GM12891 (cell line): ENCODE results near the gene WEE2.

Experiments
- POLR2A ChIP-seq: IDR thresholded peaks from 2 replicates; pipeline ENCODE4 v1.6.1; 2011; ENCODE audit warnings: low read depth, low read length, control low read depth
- POLR2AphosphoS5 ChIP-seq: IDR thresholded peaks from 2 replicates; pipeline ENCODE4 v1.6.1; 2011; ENCODE audit warnings: low read depth, low read length, control low read depth
- POU2F2 ChIP-seq: IDR thresholded peaks from 2 replicates; pipeline ENCODE4 v1.6.1; 2011; ENCODE audit warnings: low read depth, mild to moderate bottlenecking, control low read depth, low read length, moderate library complexity
- TAF1 ChIP-seq: IDR thresholded peaks from 2 replicates; pipeline ENCODE4 v1.6.1; 2011; ENCODE audit warnings: low read depth, low read length, control low read depth

DNA sequence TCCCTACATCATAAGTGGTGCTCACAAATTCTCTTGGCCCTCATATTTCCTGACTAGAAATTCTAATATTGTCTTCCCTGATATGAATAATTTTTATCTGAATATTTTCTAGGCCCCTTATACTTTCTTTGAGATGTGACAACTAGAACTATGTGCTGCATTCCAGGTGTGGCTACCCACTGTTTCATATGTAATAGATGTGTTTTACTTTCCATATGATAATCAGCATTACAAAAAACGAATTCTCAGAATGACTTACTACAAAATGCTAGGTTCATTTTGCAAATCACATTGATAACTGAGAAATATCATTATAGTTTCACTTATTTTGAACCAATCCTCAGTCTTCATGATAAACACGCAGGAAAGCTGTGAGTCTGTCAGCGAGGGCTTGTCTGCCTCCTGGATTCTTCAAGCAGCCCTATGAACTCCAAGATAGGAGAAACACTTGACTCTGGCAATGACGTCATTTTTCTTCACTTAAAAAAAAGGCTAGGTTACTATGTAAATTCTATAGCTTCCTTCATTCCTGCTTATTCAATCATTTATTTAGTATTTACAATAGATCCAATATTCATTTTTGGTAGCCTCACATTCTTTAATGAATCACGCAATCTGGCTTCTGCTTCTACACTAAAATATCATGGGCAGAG is 4.6 kb downstream of the WEE2 start:
- no peak for TF ChIP-seq TAF1
- no peak for TF ChIP-seq POLR2A
- TF ChIP-seq POU2F2: no peak
- TF ChIP-seq POLR2AphosphoS5: no peak
